Fibroblast of mammary gland (primary cell): ENCODE results near the gene SLC30A5.
"Not testable (repeated sequence)": the region's sequence is repeated elsewhere in the genome, so short reads cannot be mapped to it uniquely, and the experiment has no call there.

Experiments
- DNase-seq: peaks from one replicate; pipeline ENCODE4 v3.0.0-alpha.2; 2010; ENCODE audit warnings: low read depth
- H3K4me3 ChIP-seq: 2 replicates; pipeline ENCODE4 v1.5.1; 2011; ENCODE audit warnings: low read depth, mild to moderate bottlenecking, low read length, moderate library complexity; ENCODE audit not compliant: control insufficient read depth
- CTCF ChIP-seq: conservative IDR thresholded peaks from 2 replicates; pipeline ENCODE4 v1.5.1; 2011; ENCODE audit warnings: low read depth, low read length, inconsistent platforms; ENCODE audit not compliant: control insufficient read depth, insufficient read depth

Gene SLC30A5

GRCh38 chr5:69140827-69141226 lies 47.0 kb downstream of the SLC30A5 start:
- no peak for DNase-seq
- TF ChIP-seq CTCF, result no peak
- no peak overlapping the region for H3K4me3 ChIP-seq

- DNase-seq, H3K4me3 ChIP-seq: not testable (repeated sequence)
Observed at GRCh38 chr5:69148576-69148975, 54.8 kb downstream of the SLC30A5 start.

DNA sequence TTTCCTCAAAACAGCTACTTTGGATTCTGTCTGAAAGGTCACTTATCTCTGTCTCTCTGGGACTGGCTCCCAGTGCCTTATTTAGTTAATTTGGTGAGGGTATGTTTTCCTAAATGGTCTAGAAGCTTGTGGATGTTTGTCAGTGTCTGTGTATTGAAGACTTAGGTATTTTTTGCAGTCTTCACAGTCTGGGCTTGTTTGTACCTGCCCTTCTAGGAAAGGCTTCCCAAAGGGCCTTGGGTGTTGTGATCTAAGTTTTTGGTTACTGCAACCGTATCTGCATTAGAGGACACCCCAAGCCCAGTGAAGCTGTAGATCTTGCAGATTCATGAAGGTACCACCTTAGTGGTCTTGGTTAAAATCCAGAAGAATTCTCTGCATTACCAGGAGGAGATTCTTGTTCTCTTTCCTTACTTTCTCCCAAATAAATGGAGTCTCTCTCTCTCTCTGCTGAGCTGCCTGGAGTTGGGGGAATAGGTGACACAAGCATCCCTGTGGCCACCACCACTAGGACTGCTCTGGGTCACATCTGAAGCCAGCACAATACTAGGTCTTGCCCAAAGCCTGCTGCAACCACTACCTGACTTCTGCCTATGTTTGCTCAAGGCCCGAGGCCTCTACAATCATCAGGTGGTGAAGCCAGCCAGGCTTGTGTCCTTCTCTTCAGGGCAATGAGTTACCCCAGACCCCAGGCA lies 55.3 kb downstream of the SLC30A5 start:
- no peak for TF ChIP-seq CTCF
- DNase-seq, result no peak

GRCh38 chr5:69149676-69150010 lies 55.8 kb downstream of the SLC30A5 start:
- no peak for DNase-seq
- no peak overlapping the region for H3K4me3 ChIP-seq
- TF ChIP-seq CTCF, result no peak

More for the DNA sequence above, 55.3 kb downstream of the SLC30A5 start:
- H3K4me3 ChIP-seq, result no peak overlapping the region

- DNase-seq, result no peak
- no peak overlapping the region for H3K4me3 ChIP-seq
- TF ChIP-seq CTCF, result no peak
Observed at GRCh38 chr5:69152731-69153130, 58.9 kb downstream of the SLC30A5 start.

DNA sequence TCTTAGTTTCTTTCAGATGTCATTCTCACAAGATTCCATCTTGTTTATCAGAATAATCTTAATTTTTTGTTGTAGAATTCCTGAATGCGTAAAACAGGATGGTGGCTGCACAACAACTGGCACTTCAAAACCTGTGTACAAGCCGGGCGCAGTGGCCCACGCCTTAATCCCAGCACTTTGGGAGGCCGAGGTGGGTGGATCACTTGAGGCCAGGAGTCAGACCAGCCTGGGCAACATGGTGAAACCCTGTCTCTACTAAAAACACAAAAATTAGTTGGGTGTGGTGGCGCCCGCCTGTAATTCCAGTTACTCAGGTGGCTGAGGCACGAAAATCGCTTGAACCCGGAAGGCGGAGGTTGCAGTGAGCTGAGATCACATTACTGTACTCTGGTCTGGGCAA lies 62.6 kb downstream of the SLC30A5 start:
- no peak for TF ChIP-seq CTCF
- DNase-seq, result no peak
- H3K4me3 ChIP-seq, result no peak overlapping the region

DNA sequence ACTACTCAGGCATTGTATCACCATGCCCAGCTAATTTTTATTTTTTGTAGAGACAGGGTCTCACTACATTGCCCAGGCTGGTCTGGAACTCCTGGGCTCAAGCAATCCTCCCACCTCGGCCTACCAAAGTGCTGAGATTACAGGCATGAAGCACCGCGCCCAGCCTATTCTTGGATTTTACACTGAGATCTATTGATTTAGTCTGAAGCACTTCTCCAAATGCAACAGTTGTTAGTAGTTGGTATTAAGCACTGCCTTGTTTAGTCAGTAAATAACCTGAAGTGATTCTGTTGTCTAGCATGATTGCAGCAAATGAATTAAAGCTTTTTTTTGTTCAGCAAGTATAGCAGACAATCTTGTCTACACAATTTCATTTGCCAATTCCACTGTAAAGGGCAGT lies 64.2 kb downstream of the SLC30A5 start:
- no peak overlapping the region for H3K4me3 ChIP-seq
- no peak for DNase-seq
- TF ChIP-seq CTCF, result no peak
